SK-N-SH (cell line): Measurements from ENCODE around the gene ABHD17C.

Experiments
- CTCF ChIP-seq: fragments of 200-600 bp; sonication (generic); IDR thresholded peaks from 2 replicates; pipeline ENCODE4 v1.6.1; 2017; ENCODE audit warnings: antibody characterized with exemption, mild to moderate bottlenecking, moderate library complexity
- EZH2phosphoT487 ChIP-seq: fragments of 200-600 bp; sonication (generic); IDR thresholded peaks from 2 replicates; pipeline ENCODE4 v1.6.1; 2017; ENCODE audit warnings: low read depth, mixed run types, mild to moderate bottlenecking, antibody characterized with exemption, moderate library complexity, borderline replicate concordance
- JUND ChIP-seq: IDR thresholded peaks from 2 replicates; pipeline ENCODE4 v1.4.0; 2012
- NFIC ChIP-seq: IDR thresholded peaks from 2 replicates; pipeline ENCODE4 v1.4.0; 2012; ENCODE audit warnings: borderline replicate concordance
- PBX3 ChIP-seq: IDR thresholded peaks from 2 replicates; pipeline ENCODE4; 2012
- TCF12 ChIP-seq: IDR thresholded peaks from 2 replicates; pipeline ENCODE4 v1.4.0; 2012

- TF ChIP-seq EZH2phosphoT487 (no peak), TCF12 (no peak), NFIC (no peak), PBX3 (no peak), CTCF (no peak), JUND (no peak)
These were observed 75.0 kb downstream of the ABHD17C start for GRCh38 chr15:80769829-80770705.
